Naive B cell (primary cell): ENCODE data around the gene EVL. TPM values are rescaled to one million over a fixed set of nuclear protein-coding genes. Genes with fewer than 3 reads are reported as not detected.

Experiments used
- ATAC-seq, 2 donors: fragments of 150-1000 bp; cut with Tn5 transposase; 2 replicates each; pipeline ENCODE4 v1.10.0; 2021; ENCODE audit warnings: low read depth in 2 of 2, mild to moderate bottlenecking in 2 of 2, moderate library complexity in 2 of 2
- DNase-seq: peaks from one replicate; pipeline ENCODE4 v3.0.0; 2022
- H3K27ac Mint-ChIP-seq, 6 donors: one replicate each; pipeline ENCODE4 v1.8.0; 2020 to 2022; ENCODE audit warnings: mild to moderate bottlenecking in 6 of 6, mixed read lengths in 6 of 6, moderate library complexity in 5 of 6, inconsistent platforms in 2 of 6
- H3K27me3 Mint-ChIP-seq, 3 donors: one replicate each; pipeline ENCODE4 v1.8.0; 2021 to 2022; ENCODE audit warnings: mixed read lengths in 3 of 3, mild to moderate bottlenecking in 1 of 3
- H3K36me3 Mint-ChIP-seq, 2 donors: one replicate each; pipeline ENCODE4 v1.8.0; 2020 to 2022; ENCODE audit warnings: mixed read lengths in 2 of 2, inconsistent platforms in 1 of 2, mild to moderate bottlenecking in 1 of 2
- H3K4me1 Mint-ChIP-seq, 3 donors: one replicate each; pipeline ENCODE4 v1.8.0; 2020 to 2022; ENCODE audit warnings: mixed read lengths in 3 of 3, inconsistent platforms in 1 of 3, mild to moderate bottlenecking in 1 of 3, moderate library complexity in 1 of 3
- H3K4me3 Mint-ChIP-seq, 8 donors: one replicate each; pipeline ENCODE4 v1.8.0; 2020 to 2022; ENCODE audit warnings: mild to moderate bottlenecking in 8 of 8, mixed read lengths in 8 of 8, moderate library complexity in 8 of 8, inconsistent platforms in 2 of 8
- H3K9me3 Mint-ChIP-seq, 7 donors: one replicate each; pipeline ENCODE4 v1.8.0; 2020 to 2022; ENCODE audit warnings: mixed read lengths in 7 of 7, mild to moderate bottlenecking in 5 of 7, inconsistent platforms in 2 of 7, moderate library complexity in 1 of 7
- polyA plus RNA-seq, 6 donors: library from polyadenylated mRNA; unstranded; fragments of 300-500 nt; fragmentation: Illumina TruSeq; gene quantifications; one replicate each; pipeline ENCODE4 v1.2.3, GENCODE V29; 2021; ENCODE audit warnings: low read depth in 6 of 6

The EVL gene
- polyA plus RNA-seq, 6 donors from 2014 or later, result 76.5 to 135 (median 89.8) TPM

DNA sequence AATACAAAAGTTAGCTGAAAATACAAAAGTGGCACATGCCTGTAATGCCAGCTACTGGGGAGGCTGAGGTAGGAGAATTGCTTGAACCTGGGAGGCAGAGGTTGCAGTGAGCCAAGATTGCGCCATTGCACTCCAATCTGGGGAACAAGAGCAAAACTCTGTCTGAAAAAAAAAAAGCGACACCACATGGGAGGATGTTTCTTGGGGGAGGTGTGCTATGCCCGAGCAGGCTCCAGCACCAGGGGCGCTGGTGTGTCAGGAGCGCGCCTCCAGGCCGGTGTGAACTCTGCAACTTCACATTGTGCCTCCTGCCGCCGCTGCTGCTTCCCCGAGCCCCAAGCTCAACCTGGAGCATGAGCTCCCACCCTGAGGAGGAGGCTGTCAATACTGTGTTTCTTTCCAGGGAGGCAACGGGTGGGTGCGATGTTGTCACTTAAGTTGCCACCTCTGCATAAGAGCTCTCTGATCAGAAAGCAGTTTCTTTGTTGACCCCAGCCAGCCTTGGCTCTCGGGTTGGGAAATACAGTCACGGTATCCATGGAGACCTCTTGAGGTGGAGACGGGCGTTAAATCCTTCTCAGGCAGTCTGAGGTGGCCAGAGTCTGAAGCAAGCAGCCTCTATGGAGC lies 75.3 kb downstream of the EVL start:
- Mint-ChIP-seq H3K36me3 (peaks cover 0 to 16% of the 10 kb centered on the region in 2 donors), H3K4me1 (peaks cover 0 to 7% (median 4%) of the 10 kb centered on the region in 3 donors), H3K9me3 (no peaks in the 10 kb centered on the region), H3K27ac (peak overlapping the region in 2 of 6 donors; percentile 10 to 80), H3K4me3 (no peak overlapping the region), H3K27me3 (no peaks in the 10 kb centered on the region)
- DNase-seq (no peak), ATAC-seq (no peak)

GRCh38 chr14:100141098-100141497 lies 75.9 kb downstream of the EVL start:
- H3K27me3 Mint-ChIP-seq, result no peaks in the 10 kb centered on the region
- H3K4me3 Mint-ChIP-seq, result no peak overlapping the region
- peaks cover 3 to 11% (median 7%) of the 10 kb centered on the region in 3 donors for H3K4me1 Mint-ChIP-seq
- no peak for DNase-seq
- ATAC-seq, result no peak
- H3K27ac Mint-ChIP-seq, result peak overlapping the region in 1 of 6 donors; percentile 73
- H3K9me3 Mint-ChIP-seq, result no peaks in the 10 kb centered on the region
- H3K36me3 Mint-ChIP-seq, result peaks cover 0 to 16% of the 10 kb centered on the region in 2 donors

- H3K9me3 Mint-ChIP-seq, result peaks cover 0 to 2% (median 0%) of the 10 kb centered on the region in 7 donors
- peak overlapping the region in 2 of 6 donors; percentile 50 to 59 for H3K27ac Mint-ChIP-seq
- no peak for ATAC-seq
- H3K36me3 Mint-ChIP-seq, result peaks cover 0 to 16% of the 10 kb centered on the region in 2 donors
- peaks cover 10 to 24% (median 13%) of the 10 kb centered on the region in 3 donors for H3K4me1 Mint-ChIP-seq
- no peak overlapping the region for H3K4me3 Mint-ChIP-seq
- DNase-seq, result no peak
- H3K27me3 Mint-ChIP-seq, result no peaks in the 10 kb centered on the region
Observed at GRCh38 chr14:100142073-100143040, 77.1 kb downstream of the EVL start.

GRCh38 chr14:100143523-100143922 lies 78.3 kb downstream of the EVL start:
- peaks cover 0 to 11% of the 10 kb centered on the region in 2 donors for H3K36me3 Mint-ChIP-seq
- no peak overlapping the region for H3K4me3 Mint-ChIP-seq
- H3K4me1 Mint-ChIP-seq, result peaks cover 17 to 31% (median 24%) of the 10 kb centered on the region in 3 donors
- ATAC-seq (no peak), DNase-seq (no peak)
- peaks cover 0 to 3% (median 0%) of the 10 kb centered on the region in 7 donors for H3K9me3 Mint-ChIP-seq
- H3K27ac Mint-ChIP-seq, result no peak overlapping the region
- H3K27me3 Mint-ChIP-seq, result no peaks in the 10 kb centered on the region

GRCh38 chr14:100143934-100144333 lies 78.7 kb downstream of the EVL start:
- ATAC-seq, result no peak
- H3K27ac Mint-ChIP-seq, result peak overlapping the region in 1 of 6 donors; percentile 37
- H3K27me3 Mint-ChIP-seq, result no peaks in the 10 kb centered on the region
- H3K4me1 Mint-ChIP-seq, result peaks cover 16 to 34% (median 25%) of the 10 kb centered on the region in 3 donors
- DNase-seq, result no peak
- no peak overlapping the region for H3K4me3 Mint-ChIP-seq
- H3K36me3 Mint-ChIP-seq, result peaks cover 0 to 7% of the 10 kb centered on the region in 2 donors
- H3K9me3 Mint-ChIP-seq, result peaks cover 0 to 3% (median 0%) of the 10 kb centered on the region in 7 donors

GRCh38 chr14:100144645-100144995 lies 79.4 kb downstream of the EVL start:
- ATAC-seq (no peak), DNase-seq (no peak)
- no peaks in the 10 kb centered on the region for H3K36me3 Mint-ChIP-seq
- peaks cover 0 to 3% (median 0%) of the 10 kb centered on the region in 7 donors for H3K9me3 Mint-ChIP-seq
- H3K27me3 Mint-ChIP-seq, result no peaks in the 10 kb centered on the region
- no peak overlapping the region for H3K4me3 Mint-ChIP-seq
- no peak overlapping the region for H3K27ac Mint-ChIP-seq
- peaks cover 16 to 39% (median 25%) of the 10 kb centered on the region in 3 donors for H3K4me1 Mint-ChIP-seq

GRCh38 chr14:100144996-100145646 lies 79.9 kb downstream of the EVL start:
- DNase-seq (no peak), ATAC-seq (no peak)
- peak overlapping the region in 3 of 6 donors; percentile 7 to 50 (median 19) for H3K27ac Mint-ChIP-seq
- peaks cover 16 to 39% (median 25%) of the 10 kb centered on the region in 3 donors for H3K4me1 Mint-ChIP-seq
- no peak overlapping the region for H3K4me3 Mint-ChIP-seq
- peaks cover 0 to 3% (median 0%) of the 10 kb centered on the region in 7 donors for H3K9me3 Mint-ChIP-seq
- no peaks in the 10 kb centered on the region for H3K36me3 Mint-ChIP-seq
- H3K27me3 Mint-ChIP-seq, result no peaks in the 10 kb centered on the region

GRCh38 chr14:100145682-100146464 lies 80.7 kb downstream of the EVL start:
- DNase-seq, result no peak
- peak overlapping the region in 2 of 8 donors; percentile 12 to 51 for H3K4me3 Mint-ChIP-seq
- H3K9me3 Mint-ChIP-seq, result peaks cover 0 to 3% (median 0%) of the 10 kb centered on the region in 7 donors
- H3K27ac Mint-ChIP-seq, result peak overlapping the region in 2 of 6 donors; percentile 37 to 50
- no peak for ATAC-seq
- H3K36me3 Mint-ChIP-seq, result no peaks in the 10 kb centered on the region
- H3K4me1 Mint-ChIP-seq, result peaks cover 16 to 39% (median 25%) of the 10 kb centered on the region in 3 donors
- H3K27me3 Mint-ChIP-seq, result no peaks in the 10 kb centered on the region

GRCh38 chr14:100146531-100147091 lies 81.4 kb downstream of the EVL start:
- Mint-ChIP-seq H3K9me3 (peaks cover 0 to 3% (median 0%) of the 10 kb centered on the region in 7 donors), H3K36me3 (no peaks in the 10 kb centered on the region), H3K4me3 (peak overlapping the region in 3 of 8 donors; percentile 15 to 82 (median 58)), H3K27me3 (no peaks in the 10 kb centered on the region), H3K27ac (peak overlapping the region in 2 of 6 donors; percentile 43 to 65), H3K4me1 (peaks cover 19 to 39% (median 25%) of the 10 kb centered on the region in 3 donors)
- DNase-seq (no peak), ATAC-seq (peak; percentile 18 to 26)

DNA sequence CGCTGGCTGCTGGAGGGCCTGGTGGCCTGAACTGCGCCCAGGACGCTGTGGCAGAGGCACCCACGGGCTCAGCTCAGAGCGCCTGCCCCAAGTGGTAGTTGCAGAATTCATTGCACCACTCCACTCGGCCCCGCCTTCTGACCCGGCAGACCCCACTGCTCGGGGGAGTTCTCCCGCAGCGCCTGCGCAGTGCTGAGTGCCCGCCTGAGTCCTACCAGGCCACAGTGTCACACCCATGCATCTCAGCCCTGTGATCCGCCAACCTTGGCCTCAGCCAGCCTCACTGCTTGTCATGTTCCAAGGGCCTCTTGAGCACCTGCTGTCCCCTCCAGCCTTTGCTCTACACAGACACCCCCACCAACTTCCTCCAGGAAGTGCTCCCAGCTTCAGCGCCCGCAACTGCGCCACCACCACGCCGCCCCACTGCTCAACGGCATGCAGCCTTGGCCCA lies 82.0 kb downstream of the EVL start:
- peak overlapping the region in 4 of 6 donors; percentile 43 to 94 (median 79) for H3K27ac Mint-ChIP-seq
- H3K36me3 Mint-ChIP-seq, result no peaks in the 10 kb centered on the region
- DNase-seq, result no peak

GRCh38 chr14:100147691-100148464 lies 82.7 kb downstream of the EVL start:
- DNase-seq, result no peak
- Mint-ChIP-seq H3K4me1 (peaks cover 23 to 39% (median 26%) of the 10 kb centered on the region in 3 donors), H3K36me3 (no peaks in the 10 kb centered on the region), H3K9me3 (peaks cover 0 to 3% (median 0%) of the 10 kb centered on the region in 7 donors), H3K27me3 (no peaks in the 10 kb centered on the region), H3K27ac (peak overlapping the region in 4 of 6 donors; percentile 43 to 74 (median 52)), H3K4me3 (peak overlapping the region in 4 of 8 donors; percentile 43 to 69 (median 58))
- ATAC-seq, result peak; percentile 17 to 49

More for the DNA sequence above, 82.0 kb downstream of the EVL start:
- Mint-ChIP-seq H3K4me3 (peak overlapping the region; percentile 41 to 88 (median 65)), H3K9me3 (peaks cover 0 to 3% (median 0%) of the 10 kb centered on the region in 7 donors), H3K4me1 (peaks cover 19 to 39% (median 25%) of the 10 kb centered on the region in 3 donors), H3K27me3 (no peaks in the 10 kb centered on the region)
- peak; percentile 67 to 72 for ATAC-seq
